Measurements from ENCODE around the gene OTUD4. TPM values are rescaled to one million over a fixed set of nuclear protein-coding genes. Genes with fewer than 3 reads are reported as not detected.

Gene OTUD4
- total RNA-seq, 2 donors from 2014 or later, result 26.7 to 33.2 TPM

DNA sequence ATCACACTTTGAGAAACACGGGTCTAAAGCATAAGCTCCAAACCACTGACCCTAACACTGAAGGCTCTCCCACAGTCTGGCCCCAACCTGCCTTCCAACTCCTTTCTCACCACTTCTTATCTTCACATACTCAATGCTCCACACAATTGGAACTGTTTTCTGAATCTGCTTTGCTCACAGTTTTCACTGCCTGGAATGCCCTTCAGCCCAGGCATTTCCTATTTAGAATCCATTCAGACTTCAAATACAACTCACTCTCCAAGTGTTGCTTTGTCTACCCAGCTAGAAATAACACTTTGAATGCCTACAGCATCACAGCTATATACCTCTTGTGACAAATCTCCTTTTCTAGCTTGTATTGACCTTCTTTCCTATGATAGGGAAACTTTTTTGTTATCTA is 10.2 kb downstream of the OTUD4 start:
- intact Hi-C loops (cut with DNase I), result no loop called here
- Histone ChIP-seq H3K4me1 (peaks cover 3% of the 10 kb centered on the region), H3K36me3 (peaks cover 6% of the 10 kb centered on the region), H3K27me3 (no peaks in the 10 kb centered on the region), H3K9ac (ENCODE audit: low read depth in 2 of 2, low read length in 2 of 2) (no peak overlapping the region), H3K4me3 (no peak overlapping the region), H3K9me3 (no peaks in the 10 kb centered on the region), H3K27ac (no peak overlapping the region)
- TF ChIP-seq, protein P1, sequence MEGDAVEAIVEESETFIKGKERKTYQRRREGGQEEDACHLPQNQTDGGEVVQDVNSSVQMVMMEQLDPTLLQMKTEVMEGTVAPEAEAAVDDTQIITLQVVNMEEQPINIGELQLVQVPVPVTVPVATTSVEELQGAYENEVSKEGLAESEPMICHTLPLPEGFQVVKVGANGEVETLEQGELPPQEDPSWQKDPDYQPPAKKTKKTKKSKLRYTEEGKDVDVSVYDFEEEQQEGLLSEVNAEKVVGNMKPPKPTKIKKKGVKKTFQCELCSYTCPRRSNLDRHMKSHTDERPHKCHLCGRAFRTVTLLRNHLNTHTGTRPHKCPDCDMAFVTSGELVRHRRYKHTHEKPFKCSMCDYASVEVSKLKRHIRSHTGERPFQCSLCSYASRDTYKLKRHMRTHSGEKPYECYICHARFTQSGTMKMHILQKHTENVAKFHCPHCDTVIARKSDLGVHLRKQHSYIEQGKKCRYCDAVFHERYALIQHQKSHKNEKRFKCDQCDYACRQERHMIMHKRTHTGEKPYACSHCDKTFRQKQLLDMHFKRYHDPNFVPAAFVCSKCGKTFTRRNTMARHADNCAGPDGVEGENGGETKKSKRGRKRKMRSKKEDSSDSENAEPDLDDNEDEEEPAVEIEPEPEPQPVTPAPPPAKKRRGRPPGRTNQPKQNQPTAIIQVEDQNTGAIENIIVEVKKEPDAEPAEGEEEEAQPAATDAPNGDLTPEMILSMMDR (IDR thresholded peaks at IDR 0.05), result no peak
- DNase-seq, result no peak

DNA sequence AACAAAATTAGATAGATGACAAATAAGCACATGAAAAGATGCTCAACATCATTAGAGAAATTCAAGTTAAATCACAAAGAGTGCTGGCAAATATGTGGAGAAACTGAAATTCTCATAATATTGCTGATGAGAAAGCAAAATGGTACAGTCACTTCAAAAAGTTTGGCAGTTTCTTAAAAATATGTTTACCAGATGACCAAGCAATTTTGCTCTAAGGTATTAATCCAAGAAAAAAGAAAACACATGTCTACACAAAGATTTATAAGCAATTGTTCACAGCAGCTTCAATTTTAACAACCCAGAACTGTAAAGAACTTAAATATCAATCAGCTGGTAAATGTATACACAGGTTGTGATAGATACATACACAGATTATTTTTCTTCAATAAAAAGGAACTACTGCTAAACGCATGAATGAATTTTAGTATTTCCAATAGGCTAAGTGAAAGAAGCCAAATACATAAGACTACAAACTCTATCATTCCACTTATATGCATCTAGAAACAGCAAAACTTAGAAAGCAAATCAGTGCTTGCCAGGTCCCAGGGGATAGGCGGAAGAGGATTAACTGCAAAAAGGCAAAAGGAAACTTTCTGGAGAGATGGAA is 11.7 kb downstream of the OTUD4 start:
- no peak overlapping the region for H3K9ac ChIP-seq (ENCODE audit: low read depth in 2 of 2, low read length in 2 of 2)
- no peak overlapping the region for H3K27ac ChIP-seq
- peaks cover 6% of the 10 kb centered on the region for H3K36me3 ChIP-seq
- no peaks in the 10 kb centered on the region for H3K27me3 ChIP-seq
- DNase-seq, result no peak
- no peaks in the 10 kb centered on the region for H3K4me1 ChIP-seq
- no peak overlapping the region for H3K4me3 ChIP-seq
- H3K9me3 ChIP-seq, result no peaks in the 10 kb centered on the region
- intact Hi-C loops (cut with DNase I), result loop anchor here (10.0 kb wide), 1 partner anchor 64 kb away; no protein-coding TSS in a partner anchor
- TF ChIP-seq, protein P1 (IDR thresholded peaks at IDR 0.05), result no peak

DNA sequence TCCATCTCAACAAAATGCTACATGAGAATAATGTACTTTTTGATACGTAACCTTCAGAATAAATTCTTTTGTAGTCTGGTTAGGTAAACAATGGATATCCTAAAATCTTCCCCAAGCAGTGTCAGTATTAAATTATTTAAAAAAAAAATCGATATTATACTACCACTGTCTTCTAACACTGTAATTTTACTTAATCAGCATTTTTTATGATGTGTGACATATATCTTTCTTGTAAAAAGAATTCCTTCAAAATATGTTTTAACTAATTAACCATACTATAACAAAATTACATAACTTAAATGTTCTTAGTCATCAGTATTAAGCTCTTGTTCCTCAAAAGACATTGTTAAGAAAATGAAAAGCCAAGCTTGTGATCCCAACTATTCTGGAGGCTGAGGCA is 12.5 kb downstream of the OTUD4 start:
- no peak overlapping the region for H3K9ac ChIP-seq (ENCODE audit: low read depth in 2 of 2, low read length in 2 of 2)
- H3K4me1 ChIP-seq, result no peaks in the 10 kb centered on the region
- intact Hi-C loops (cut with DNase I), result loop anchor here (10.0 kb wide), 1 partner anchor 63 kb away; no protein-coding TSS in a partner anchor
- no peak for DNase-seq
- TF ChIP-seq, protein P1 (IDR thresholded peaks at IDR 0.05), result no peak
- no peak overlapping the region for H3K27ac ChIP-seq
- H3K4me3 ChIP-seq, result no peak overlapping the region
- no peaks in the 10 kb centered on the region for H3K9me3 ChIP-seq
- H3K36me3 ChIP-seq, result peaks cover 6% of the 10 kb centered on the region
- no peaks in the 10 kb centered on the region for H3K27me3 ChIP-seq

DNA sequence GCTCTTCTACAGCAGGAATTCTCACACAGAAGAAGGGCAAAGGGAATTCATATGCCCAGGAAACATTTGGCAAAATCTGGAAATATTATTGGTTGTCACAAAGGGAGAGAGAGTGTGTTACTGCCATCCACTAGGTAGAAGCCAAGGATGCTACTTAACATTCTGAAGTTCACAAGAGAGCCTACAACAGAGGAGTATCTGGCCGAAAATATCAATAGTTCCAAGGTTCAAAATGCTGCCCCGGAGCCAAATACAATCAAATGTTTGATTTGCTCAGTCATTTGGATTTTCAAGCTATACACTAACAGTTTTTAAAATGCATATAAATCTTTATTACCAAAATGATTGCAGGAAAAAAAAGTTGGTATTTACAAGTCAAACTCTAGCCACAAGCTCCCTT is 18.8 kb downstream of the OTUD4 start:
- no peaks in the 10 kb centered on the region for H3K27me3 ChIP-seq
- DNase-seq, result no peak
- no peak overlapping the region for H3K4me3 ChIP-seq
- no peak overlapping the region for H3K27ac ChIP-seq
- H3K4me1 ChIP-seq, result no peaks in the 10 kb centered on the region
- H3K9me3 ChIP-seq, result no peaks in the 10 kb centered on the region
- no peak overlapping the region for H3K9ac ChIP-seq (ENCODE audit: low read depth in 2 of 2, low read length in 2 of 2)
- H3K36me3 ChIP-seq, result no peaks in the 10 kb centered on the region
- intact Hi-C loops (cut with DNase I), result loop anchor here (10.0 kb wide), 1 partner anchor 57 kb away; no protein-coding TSS in a partner anchor
- TF ChIP-seq, protein P1 (IDR thresholded peaks at IDR 0.05), result no peak

- no peaks in the 10 kb centered on the region for H3K36me3 ChIP-seq
- H3K9me3 ChIP-seq, result no peaks in the 10 kb centered on the region
- TF ChIP-seq, protein P1 (IDR thresholded peaks at IDR 0.05), result no peak
- H3K4me3 ChIP-seq, result no peak overlapping the region
- H3K9ac ChIP-seq (ENCODE audit: low read depth in 2 of 2, low read length in 2 of 2), result no peak overlapping the region
- no peaks in the 10 kb centered on the region for H3K4me1 ChIP-seq
- no peak overlapping the region for H3K27ac ChIP-seq
- DNase-seq, result no peak
- intact Hi-C loops (cut with DNase I), result loop anchor here (10.0 kb wide), 1 partner anchor 398 kb away; no protein-coding TSS in a partner anchor
- H3K27me3 ChIP-seq, result no peaks in the 10 kb centered on the region
These were observed 23.4 kb downstream of the OTUD4 start for GRCh38 chr4:145156986-145157385.

Measured in colonic mucosa (tissue), 4 donors.